Measurements from ENCODE around the gene MSRB1.

GRCh38 chr16:1947369-1947670 is 4.3 kb upstream of the MSRB1 start:
- TF ChIP-seq CTCF (IDR thresholded peaks at IDR 0.05; ENCODE audit: low read depth, low read length, missing input control) (no peak), MAX (IDR thresholded peaks at IDR 0.05) (no peak), REST (IDR thresholded peaks at IDR 0.05) (no peak), RAD21 (IDR thresholded peaks at IDR 0.05) (no peak), JUND (IDR thresholded peaks at IDR 0.05) (no peak), YY1 (IDR thresholded peaks at IDR 0.05) (no peak), GABPA (IDR thresholded peaks at IDR 0.05 in 1 of 2, conservative IDR thresholded peaks at IDR 0.05 in 1 of 2) (no peak), RXRA (IDR thresholded peaks at IDR 0.05) (no peak), TAF1 (conservative IDR thresholded peaks at IDR 0.05) (no peak), HNF4G (IDR thresholded peaks at IDR 0.05) (no peak), ATF3 (IDR thresholded peaks at IDR 0.05) (no peak), ZBTB33 (IDR thresholded peaks at IDR 0.05) (no peak)
